GM18511 (cell line): ENCODE measurements around the gene OSBPL5.
"Not testable (repeated sequence)": the region's sequence is repeated elsewhere in the genome, so short reads cannot be mapped to it uniquely, and the experiment has no call there.

Source experiments
- ATAC-seq: cut with Tn5 transposase; IDR thresholded peaks from one replicate; pipeline ENCODE4 v1.9.1; 2021; ENCODE audit warnings: mild to moderate bottlenecking, moderate library complexity; ENCODE audit not compliant: unreplicated experiment

OSBPL5 gene

GRCh38 chr11:3123761-3124733 is 41.1 kb downstream of the OSBPL5 start:
- no peak for ATAC-seq

- ATAC-seq: no peak
These were observed 41.8 kb downstream of the OSBPL5 start for GRCh38 chr11:3123305-3123704.

GRCh38 chr11:3122775-3123201 is 42.3 kb downstream of the OSBPL5 start:
- no peak for ATAC-seq

- no peak for ATAC-seq
These were observed 43.0 kb downstream of the OSBPL5 start for GRCh38 chr11:3121931-3122774.

GRCh38 chr11:3121416-3121815 is 43.7 kb downstream of the OSBPL5 start:
- no peak for ATAC-seq

GRCh38 chr11:3120071-3120792 is 44.9 kb downstream of the OSBPL5 start:
- ATAC-seq: no peak

- ATAC-seq: no peak
These were observed 45.8 kb downstream of the OSBPL5 start for GRCh38 chr11:3119141-3119821.

- no peak for ATAC-seq
These were observed 49.8 kb downstream of the OSBPL5 start for GRCh38 chr11:3115321-3115720.

- ATAC-seq: not testable (repeated sequence)
These were observed 51.4 kb downstream of the OSBPL5 start for GRCh38 chr11:3113661-3114060.

- no peak for ATAC-seq
These were observed 53.0 kb downstream of the OSBPL5 start for GRCh38 chr11:3111919-3112690.

GRCh38 chr11:3111466-3111865 is 53.6 kb downstream of the OSBPL5 start:
- no peak for ATAC-seq

- ATAC-seq: no peak
These were observed 55.0 kb downstream of the OSBPL5 start for GRCh38 chr11:3109921-3110706.

- no peak for ATAC-seq
These were observed 55.7 kb downstream of the OSBPL5 start for GRCh38 chr11:3109434-3109833.

GRCh38 chr11:3108183-3108721 is 56.9 kb downstream of the OSBPL5 start:
- no peak for ATAC-seq

- ATAC-seq: no peak
These were observed 57.4 kb downstream of the OSBPL5 start for GRCh38 chr11:3107608-3108182.

- no peak for ATAC-seq
These were observed 58.2 kb downstream of the OSBPL5 start for GRCh38 chr11:3106736-3107524.
